K562 (cell line): ENCODE results near the gene ZNF749. TPM values are rescaled to one million over a fixed set of nuclear protein-coding genes. Genes with fewer than 3 reads are reported as not detected.

Experiments used
- ETV1 ChIP-seq: fragments of 450-650 bp; conservative IDR thresholded peaks from 2 replicates; pipeline ENCODE4 v1.6.1; 2016; ENCODE audit warnings: missing genetic modification characterization, control low read depth, low read depth, missing compliant biosample characterization
- GTF3C2 ChIP-seq: IDR thresholded peaks from 3 replicates; pipeline ENCODE4 v1.6.1; 2011; ENCODE audit warnings: borderline replicate concordance, mild to moderate bottlenecking, moderate library complexity; ENCODE audit not compliant: insufficient read length; ENCODE audit errors: extremely low read depth
- KLF6 ChIP-seq: fragments of 250-450 bp; sonication (Bioruptor Pico); IDR thresholded peaks from 2 replicates; pipeline ENCODE4 v1.4.0; 2020; ENCODE audit warnings: mild to moderate bottlenecking, moderate library complexity, borderline replicate concordance
- MCM7 ChIP-seq, 2 experiments: fragments of 450-650 bp; IDR thresholded peaks; 2 replicates each; pipeline ENCODE4 v1.6.1; 2016 to 2018
- MECOM ChIP-seq: fragments of 250-450 bp; sonication (Bioruptor Pico); IDR thresholded peaks from 2 replicates; pipeline ENCODE4 v1.8.0; 2022; ENCODE audit warnings: inconsistent platforms
- NFATC3 ChIP-seq: fragments of 450-650 bp; IDR thresholded peaks from 2 replicates; pipeline ENCODE4 v1.6.1; 2017; ENCODE audit warnings: mild to moderate bottlenecking
- RNF2 ChIP-seq: sonication (generic); IDR thresholded peaks from 2 replicates; pipeline ENCODE4 v1.6.1; 2016
- SAFB ChIP-seq: fragments of 200-400 bp; formaldehyde crosslinking; IDR thresholded peaks from 2 replicates; pipeline ENCODE4 v1.6.1; 2017; ENCODE audit warnings: low read depth, low read length, borderline replicate concordance
- SAP30 ChIP-seq: fragments of 200-600 bp; sonication (generic); IDR thresholded peaks from 2 replicates; pipeline ENCODE4 v1.6.1; 2012; ENCODE audit warnings: borderline replicate concordance, low read depth, mild to moderate bottlenecking, moderate library complexity, low read length, control low read depth, inconsistent platforms; ENCODE audit not compliant: insufficient read depth, poor library complexity, severe bottlenecking
- SREBF2 ChIP-seq: sonication (generic); formaldehyde crosslinking; IDR thresholded peaks from 2 replicates; pipeline ENCODE4 v1.4.0; 2020; ENCODE audit warnings: mild to moderate bottlenecking, missing genetic modification reagents
- TCF7 ChIP-seq: sonication (generic); IDR thresholded peaks from 2 replicates; pipeline ENCODE4 v1.6.1; 2016; ENCODE audit warnings: antibody characterized with exemption, borderline replicate concordance
- ZNF280B ChIP-seq: fragments of 250-450 bp; sonication (Bioruptor Pico); IDR thresholded peaks from 2 replicates; pipeline ENCODE4 v1.5.1; 2021; ENCODE audit warnings: mild to moderate bottlenecking
- ZNF318 ChIP-seq, 2 experiments: fragments of 450-650 bp; IDR thresholded peaks; 2 replicates each; pipeline ENCODE4 v1.6.1; 2016; ENCODE audit warnings: mild to moderate bottlenecking in 2 of 2, borderline replicate concordance in 1 of 2, low read depth in 1 of 2, moderate library complexity in 1 of 2
- polyA plus RNA-seq, 8 experiments: library from polyadenylated mRNA; depleted of rRNA in 4 of 8; stranded (reverse) in 5 of 8; unstranded in 3 of 8; fragments of >200 nt; fragmentation: Nextera tagmentation in 2 of 8; fragmentation: Illumina TruSeq in 1 of 8; extraction: Ambion mirVana in 2 of 8; extraction: Trizol in 1 of 8; gene quantifications; 2 replicates each; pipeline versions ENCODE4 v1.2.1 to v1.2.3, GENCODE V29; 2011 to 2014; ENCODE audit warnings: inconsistent platforms in 1 of 8, missing spikeins in 1 of 8
- total RNA-seq, 7 experiments: library from RNA; depleted of rRNA in 6 of 7; stranded (reverse); fragments of >200 nt in 6 of 7; fragmentation: Illumina TruSeq in 2 of 7; extraction: Trizol in 2 of 7; gene quantifications; 2 replicates each; pipeline versions ENCODE4 v1.2.1 to v1.2.3, GENCODE V29; 2011 to 2021; ENCODE audit warnings: low replicate concordance in 1 of 7
- TF ChIP-seq, protein P1 (sequence below), 3 experiments: fragments of 200-800 bp in 1 of 3; sonication (Bioruptor generic) in 1 of 3; sonication (generic) in 1 of 3; formaldehyde crosslinking in 1 of 3; IDR thresholded peaks; 2 replicates each; pipeline versions ENCODE4 v1.6.1 to v1.8.0; 2016 to 2022; ENCODE audit warnings: mild to moderate bottlenecking in 2 of 3, missing compliant biosample characterization in 2 of 3, missing genetic modification characterization in 2 of 3, missing genetic modification reagents in 1 of 3

The ZNF749 gene
- total and polyA plus RNA-seq, 9 of the 15 experiments (the other 6 are each of a cell fraction or from before 2014, with no cell fraction given) = 5.3 to 33.2 (median 15.0) TPM

DNA sequence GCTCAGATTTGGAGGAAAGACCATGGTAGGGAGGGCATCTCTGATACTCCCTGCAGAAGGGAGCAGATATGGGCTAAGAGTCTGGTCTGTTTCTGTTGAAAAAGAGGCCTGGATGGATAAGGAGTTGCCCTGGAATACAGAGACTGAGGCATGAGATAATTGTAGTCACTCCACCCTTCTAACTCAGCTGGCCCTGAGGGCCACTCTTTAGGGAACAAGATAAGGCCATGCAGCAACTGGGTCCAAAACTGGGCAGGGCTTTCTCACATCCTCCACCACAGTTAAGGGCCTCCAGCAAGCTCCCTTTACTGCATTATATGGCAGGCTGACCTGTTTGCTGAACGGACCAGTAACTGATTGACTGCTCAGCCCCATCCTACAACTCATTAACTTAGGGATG is 1.3 kb downstream of the ZNF749 start (continued):
- no peak for TF ChIP-seq GTF3C2
- TF ChIP-seq RNF2 = no peak
- TF ChIP-seq ZNF318 (IDR thresholded peaks at IDR 0.05; ENCODE audit: borderline replicate concordance in 1 of 2, low read depth in 1 of 2) = no peak
- TF ChIP-seq KLF6 (CRISPR knock-in tag) = no peak
- TF ChIP-seq NFATC3 = no peak
- TF ChIP-seq MCM7 (IDR thresholded peaks at IDR 0.05) = no peak
- TF ChIP-seq ETV1 (tag) = no peak
- TF ChIP-seq, protein P1, sequence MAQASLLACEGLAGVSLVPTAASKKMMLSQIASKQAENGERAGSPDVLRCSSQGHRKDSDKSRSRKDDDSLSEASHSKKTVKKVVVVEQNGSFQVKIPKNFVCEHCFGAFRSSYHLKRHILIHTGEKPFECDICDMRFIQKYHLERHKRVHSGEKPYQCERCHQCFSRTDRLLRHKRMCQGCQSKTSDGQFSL (CRISPR knock-in tag; IDR thresholded peaks at IDR 0.05) = no peak
- TF ChIP-seq, protein P1 (tag; IDR thresholded peaks at IDR 0.05) = no peak
- no peak for TF ChIP-seq SAP30
- TF ChIP-seq SAFB = no peak
- TF ChIP-seq ZNF280B (CRISPR knock-in tag) = no peak
- TF ChIP-seq MECOM = no peak
- TF ChIP-seq TCF7 = no peak
- no peak for TF ChIP-seq SREBF2 (CRISPR knock-in tag)
